Measurements from ENCODE around the gene LUC7L3. TPM values are rescaled to one million over a fixed set of nuclear protein-coding genes. Genes with fewer than 3 reads are reported as not detected.
"Not testable (repeated sequence)": the region's sequence is repeated elsewhere in the genome, so short reads cannot be mapped to it uniquely, and the experiment has no call there.

Gene LUC7L3
- total RNA-seq, 2 experiments from 2014 or later = 116 to 126 TPM

- Mint-ChIP-seq H3K36me3 (ENCODE audit: low read depth) (no peaks in the 10 kb centered on the region), H3K27me3 (peaks cover 31% of the 10 kb centered on the region), H3K9me3 (no peaks in the 10 kb centered on the region), H3K27ac (no peak overlapping the region), H3K4me3 (no peak overlapping the region), H3K4me1 (ENCODE audit: low read depth) (no peaks in the 10 kb centered on the region)
- no peak overlapping the region for H3K27ac ChIP-seq (ENCODE audit: low read depth in 1 of 2, low read length in 2 of 2)
- no peak for TF ChIP-seq CTCF (IDR thresholded peaks at IDR 0.05)
- intact Hi-C loops (cut with DNase I, micrococcal nuclease) = no loop called here
- POLR2A ChIA-PET = no interaction called here
- no peak overlapping the region for H3K4me3 ChIP-seq (ENCODE audit: low read length)
- H3K36me3 ChIP-seq (ENCODE audit: insufficient read depth, low read length) = no peaks in the 10 kb centered on the region
- peaks cover 0 to 3% of the 10 kb centered on the region in 2 experiments for H3K27me3 ChIP-seq (ENCODE audit: control insufficient read depth in 1 of 2, insufficient read depth in 2 of 2, low read length in 2 of 2)
- CTCF ChIA-PET = no interaction called here
- no peaks in the 10 kb centered on the region for H3K4me1 ChIP-seq (ENCODE audit: insufficient read depth, low read length)
- DNase-seq (no peak), ATAC-seq (ENCODE audit: poor library complexity) (no peak)
- no peaks in the 10 kb centered on the region for H3K9me3 ChIP-seq (ENCODE audit: control insufficient read depth in 1 of 2, insufficient read depth in 1 of 2, low read length in 2 of 2)
These were observed 41.5 kb upstream of the LUC7L3 start for GRCh38 chr17:50677851-50678375.

- no peak overlapping the region for H3K27ac Mint-ChIP-seq
- Histone ChIP-seq H3K36me3 (ENCODE audit: insufficient read depth, low read length) (no peaks in the 10 kb centered on the region), H3K9me3 (ENCODE audit: control insufficient read depth in 1 of 2, insufficient read depth in 1 of 2, low read length in 2 of 2) (no peaks in the 10 kb centered on the region), H3K27ac (ENCODE audit: low read depth in 1 of 2, low read length in 2 of 2) (no peak overlapping the region), H3K4me3 (ENCODE audit: low read length) (no peak overlapping the region), H3K27me3 (ENCODE audit: control insufficient read depth in 1 of 2, insufficient read depth in 2 of 2, low read length in 2 of 2) (peaks cover 0 to 3% of the 10 kb centered on the region in 2 experiments), H3K4me1 (ENCODE audit: insufficient read depth, low read length) (no peaks in the 10 kb centered on the region)
- ATAC-seq (ENCODE audit: poor library complexity) = no peak
- H3K4me3 Mint-ChIP-seq = no peak overlapping the region
- POLR2A ChIA-PET = no interaction called here
- peaks cover 31% of the 10 kb centered on the region for H3K27me3 Mint-ChIP-seq
- intact Hi-C loops (cut with DNase I, micrococcal nuclease) = no loop called here
- DNase-seq = no peak
- no peaks in the 10 kb centered on the region for H3K9me3 Mint-ChIP-seq
- no peak for TF ChIP-seq CTCF (IDR thresholded peaks at IDR 0.05)
- H3K36me3 Mint-ChIP-seq (ENCODE audit: low read depth) = no peaks in the 10 kb centered on the region
- no peaks in the 10 kb centered on the region for H3K4me1 Mint-ChIP-seq (ENCODE audit: low read depth)
- CTCF ChIA-PET = no interaction called here
These were observed 40.3 kb upstream of the LUC7L3 start for GRCh38 chr17:50679008-50679544.

- POLR2A ChIA-PET = no interaction called here
- Mint-ChIP-seq H3K36me3 (ENCODE audit: low read depth) (no peaks in the 10 kb centered on the region), H3K27ac (no peak overlapping the region), H3K4me3 (no peak overlapping the region), H3K4me1 (ENCODE audit: low read depth) (no peaks in the 10 kb centered on the region), H3K9me3 (no peaks in the 10 kb centered on the region), H3K27me3 (peaks cover 31% of the 10 kb centered on the region)
- no peak for ATAC-seq (ENCODE audit: poor library complexity)
- H3K27me3 ChIP-seq (ENCODE audit: control insufficient read depth in 1 of 2, insufficient read depth in 2 of 2, low read length in 2 of 2) = peaks cover 0 to 3% of the 10 kb centered on the region in 2 experiments
- no peak for DNase-seq
- H3K9me3 ChIP-seq (ENCODE audit: control insufficient read depth in 1 of 2, insufficient read depth in 1 of 2, low read length in 2 of 2) = no peaks in the 10 kb centered on the region
- intact Hi-C loops (cut with DNase I, micrococcal nuclease) = no loop called here
- H3K4me1 ChIP-seq (ENCODE audit: insufficient read depth, low read length) = no peaks in the 10 kb centered on the region
- no peaks in the 10 kb centered on the region for H3K36me3 ChIP-seq (ENCODE audit: insufficient read depth, low read length)
- CTCF ChIA-PET = no interaction called here
- no peak for TF ChIP-seq CTCF (IDR thresholded peaks at IDR 0.05)
- H3K4me3 ChIP-seq (ENCODE audit: low read length) = no peak overlapping the region
- H3K27ac ChIP-seq (ENCODE audit: low read depth in 1 of 2, low read length in 2 of 2) = no peak overlapping the region
These were observed 39.3 kb upstream of the LUC7L3 start for GRCh38 chr17:50680126-50680525.

- H3K9me3 Mint-ChIP-seq; CTCF ChIA-PET; H3K4me3 Mint-ChIP-seq; DNase-seq; H3K27ac Mint-ChIP-seq; H3K4me1 ChIP-seq (ENCODE audit: insufficient read depth, low read length); H3K36me3 Mint-ChIP-seq (ENCODE audit: low read depth); ATAC-seq (ENCODE audit: poor library complexity); intact Hi-C loops (cut with DNase I, micrococcal nuclease); H3K4me1 Mint-ChIP-seq (ENCODE audit: low read depth); H3K9me3 ChIP-seq (ENCODE audit: control insufficient read depth in 1 of 2, insufficient read depth in 1 of 2, low read length in 2 of 2); POLR2A ChIA-PET; H3K4me3 ChIP-seq (ENCODE audit: low read length); H3K27ac ChIP-seq (ENCODE audit: low read depth in 1 of 2, low read length in 2 of 2); H3K36me3 ChIP-seq (ENCODE audit: insufficient read depth, low read length); H3K27me3 ChIP-seq (ENCODE audit: control insufficient read depth in 1 of 2, insufficient read depth in 2 of 2, low read length in 2 of 2): not testable (repeated sequence)
- peaks cover 31% of the 10 kb centered on the region for H3K27me3 Mint-ChIP-seq
These were observed 38.7 kb upstream of the LUC7L3 start for GRCh38 chr17:50680543-50681262.

All from CD4-positive, alpha-beta T cell (primary cell).